HepG2 (cell line): Measurements from ENCODE around the gene INPP5K. TPM values are rescaled to one million over a fixed set of nuclear protein-coding genes. Genes with fewer than 3 reads are reported as not detected.
A peak's percentile ranks its signal among the peaks of the same experiment; 100 is the strongest.

ENCODE experiments used
- AGO2 ChIP-seq: fragments of 200-400 bp; formaldehyde crosslinking; optimal IDR thresholded peaks from 2 replicates; pipeline ENCODE3; 2017; ENCODE audit warnings: mild to moderate bottlenecking, low read depth, low read length, moderate library complexity
- ATAD3A ChIP-seq: sonication (generic); formaldehyde crosslinking; IDR thresholded peaks from 2 replicates; pipeline ENCODE4 v1.4.0; 2020; ENCODE audit warnings: missing genetic modification reagents
- ATF3 ChIP-seq: sonication (generic); formaldehyde crosslinking; IDR thresholded peaks from 2 replicates; pipeline ENCODE4 v1.4.0; 2020; ENCODE audit warnings: missing genetic modification reagents
- CBX5 ChIP-seq: sonication (generic); formaldehyde crosslinking; IDR thresholded peaks from 2 replicates; pipeline ENCODE4 v1.4.0; 2020; ENCODE audit warnings: missing genetic modification reagents, borderline replicate concordance
- CTCF ChIP-seq: sonication (generic); formaldehyde crosslinking; IDR thresholded peaks from 2 replicates; pipeline ENCODE4 v1.5.0; 2020; ENCODE audit warnings: mild to moderate bottlenecking, missing genetic modification reagents, moderate library complexity
- FOXA1 ChIP-seq, 2 experiments: fragments of 450-650 bp in 1 of 2; sonication (generic) in 1 of 2; formaldehyde crosslinking in 1 of 2; IDR thresholded peaks; 2 replicates each; pipeline versions ENCODE4 v1.4.0 to v1.6.1; 2016 to 2020; ENCODE audit warnings: missing genetic modification reagents in 1 of 2
- JUN ChIP-seq: sonication (generic); formaldehyde crosslinking; IDR thresholded peaks from 2 replicates; pipeline ENCODE4 v1.4.0; 2020; ENCODE audit warnings: mild to moderate bottlenecking, missing genetic modification reagents
- MBNL3 ChIP-seq: fragments of 250-450 bp; sonication (Bioruptor Pico); conservative IDR thresholded peaks from 2 replicates; pipeline ENCODE4 v1.8.0; 2022; ENCODE audit warnings: mild to moderate bottlenecking, inconsistent platforms
- NCOA5 ChIP-seq: sonication (generic); formaldehyde crosslinking; IDR thresholded peaks from 2 replicates; pipeline ENCODE4 v1.4.0; 2020; ENCODE audit warnings: missing genetic modification reagents
- POGZ ChIP-seq: sonication (generic); formaldehyde crosslinking; IDR thresholded peaks from 2 replicates; pipeline ENCODE4 v1.4.0; 2020; ENCODE audit warnings: mild to moderate bottlenecking, missing genetic modification reagents
- RFX5 ChIP-seq: IDR thresholded peaks from 2 replicates; pipeline ENCODE4 v1.6.1; 2011; ENCODE audit warnings: low read depth, low read length, improper control_type of control experiment
- SMAD1 ChIP-seq: sonication (generic); formaldehyde crosslinking; IDR thresholded peaks from 2 replicates; pipeline ENCODE4 v1.4.0; 2020; ENCODE audit warnings: missing genetic modification reagents, low read depth, mild to moderate bottlenecking, borderline replicate concordance
- TBX2 ChIP-seq: sonication (generic); formaldehyde crosslinking; IDR thresholded peaks from 2 replicates; pipeline ENCODE4 v1.5.0; 2020; ENCODE audit warnings: missing genetic modification reagents, mild to moderate bottlenecking, borderline replicate concordance
- ZBTB39 ChIP-seq: sonication (generic); formaldehyde crosslinking; IDR thresholded peaks from 2 replicates; pipeline ENCODE4 v1.5.0; 2020; ENCODE audit warnings: missing genetic modification reagents
- ZFP36 ChIP-seq: fragments of 150-350 bp; IDR thresholded peaks from 2 replicates; pipeline ENCODE4 v1.6.1; 2018; ENCODE audit warnings: borderline replicate concordance, low read length, low read depth; ENCODE audit not compliant: partially characterized antibody
- ZNF644 ChIP-seq: IDR thresholded peaks from 2 replicates; pipeline ENCODE4 v1.6.1; 2016; ENCODE audit warnings: low read depth
- ZNF687 ChIP-seq: sonication (generic); formaldehyde crosslinking; IDR thresholded peaks from 2 replicates; pipeline ENCODE4 v1.5.1; 2020; ENCODE audit warnings: mild to moderate bottlenecking, missing genetic modification reagents, moderate library complexity
- ZNF710 ChIP-seq: sonication (generic); formaldehyde crosslinking; IDR thresholded peaks from 2 replicates; pipeline ENCODE4 v1.5.0; 2020; ENCODE audit warnings: mild to moderate bottlenecking, missing genetic modification reagents, borderline replicate concordance
- polyA plus RNA-seq, 8 experiments: library from polyadenylated mRNA; depleted of rRNA in 3 of 8; stranded (reverse) in 7 of 8; unstranded in 1 of 8; fragments of >200 nt; fragmentation: Illumina TruSeq in 4 of 8; extraction: Trizol in 4 of 8; gene quantifications; 2 replicates each; pipeline versions ENCODE4 v1.2.1 to v1.2.3, GENCODE V29; 2011 to 2016; ENCODE audit warnings: low read depth in 4 of 8, missing spikeins in 1 of 8, mixed read lengths in 1 of 8; ENCODE audit not compliant: insufficient read depth in 1 of 8
- total RNA-seq, 5 experiments: library from RNA; depleted of rRNA; stranded (reverse); fragments of >200 nt; fragmentation: Illumina TruSeq; extraction: Trizol; gene quantifications; 2 replicates each; pipeline ENCODE4 v1.2.3, GENCODE V29; 2016; ENCODE audit warnings: low read depth in 1 of 5

Gene INPP5K
- total and polyA plus RNA-seq, 2 of the 13 experiments (the other 11 are each of a cell fraction or from before 2014, with no cell fraction given), result 4.8 to 9.6 TPM

GRCh38 chr17:1563786-1564613 is 47.6 kb upstream of the INPP5K start (continued):
- TF ChIP-seq CBX5, result no peak
- no peak for TF ChIP-seq FOXA1 (IDR thresholded peaks at IDR 0.05)
- peak; percentile 4; the same call in 1 of the 2 replicates for TF ChIP-seq FOXA1 (CRISPR knock-in tag; IDR thresholded peaks at IDR 0.05)
- no peak for TF ChIP-seq ZNF644 (CRISPR knock-in tag)
- TF ChIP-seq MBNL3 (CRISPR knock-in tag), result no peak
- peak; percentile 44; the same call in 1 of the 2 replicates for TF ChIP-seq TBX2 (CRISPR knock-in tag)
- no peak for TF ChIP-seq ATF3
- TF ChIP-seq ZNF687 (CRISPR knock-in tag), result peak; percentile 48; the same call in 1 of the 2 replicates
- no peak for TF ChIP-seq JUN (CRISPR knock-in tag)
- no peak for TF ChIP-seq ZBTB39 (CRISPR knock-in tag)
- peak; percentile 94 for TF ChIP-seq ZFP36
- TF ChIP-seq AGO2, result no peak
- TF ChIP-seq POGZ, result 0 out of 2 replicates have a peak, but pooled peaks have one; percentile 24
- TF ChIP-seq RFX5, result no peak
- no peak for TF ChIP-seq SMAD1 (CRISPR knock-in tag)
- TF ChIP-seq NCOA5 (CRISPR knock-in tag), result no peak
- peak; percentile 48 for TF ChIP-seq ZNF710
- no peak for TF ChIP-seq ATAD3A
- TF ChIP-seq CTCF (CRISPR knock-in tag), result peak; percentile 53
